GM12801 (cell line): ENCODE measurements around the gene YIPF5.

ENCODE experiments used
- CTCF ChIP-seq: IDR thresholded peaks from one replicate; pipeline ENCODE4 v1.5.1; 2011; ENCODE audit warnings: control low read depth; ENCODE audit not compliant: insufficient read length; ENCODE audit errors: extremely low read depth

The YIPF5 gene

GRCh38 chr5:144203750-144204596 lies 33.5 kb upstream of the YIPF5 start:
- TF ChIP-seq CTCF, result no peak

- TF ChIP-seq CTCF, result no peak
These were observed 32.3 kb upstream of the YIPF5 start for GRCh38 chr5:144202726-144203125.

GRCh38 chr5:144202072-144202471 lies 31.6 kb upstream of the YIPF5 start:
- TF ChIP-seq CTCF, result no peak

- no peak for TF ChIP-seq CTCF
These were observed 31.1 kb upstream of the YIPF5 start for GRCh38 chr5:144201588-144201987.

- no peak for TF ChIP-seq CTCF
These were observed 27.9 kb upstream of the YIPF5 start for GRCh38 chr5:144198386-144198785.

- no peak for TF ChIP-seq CTCF
These were observed 26.2 kb upstream of the YIPF5 start for GRCh38 chr5:144196612-144197011.

- no peak for TF ChIP-seq CTCF
These were observed 25.0 kb upstream of the YIPF5 start for GRCh38 chr5:144195448-144195847.
